ENCODE results near the gene C2CD3.

C2CD3 gene

GRCh38 chr11:74138021-74138420 is 32.8 kb downstream of the C2CD3 start:
- no peak overlapping the region for H3K27ac ChIP-seq
- H4K20me1 ChIP-seq (ENCODE audit: insufficient read depth), result no peaks in the 10 kb centered on the region
- H3K27me3 ChIP-seq (ENCODE audit: insufficient read depth, low read depth), result no peaks in the 10 kb centered on the region
- no peak overlapping the region for H3K4me3 ChIP-seq (IDR thresholded peaks at IDR 0.05; ENCODE audit: insufficient read depth, low read depth, low read length)
- no peak overlapping the region for H3K9ac ChIP-seq
- TF ChIP-seq, protein P1, sequence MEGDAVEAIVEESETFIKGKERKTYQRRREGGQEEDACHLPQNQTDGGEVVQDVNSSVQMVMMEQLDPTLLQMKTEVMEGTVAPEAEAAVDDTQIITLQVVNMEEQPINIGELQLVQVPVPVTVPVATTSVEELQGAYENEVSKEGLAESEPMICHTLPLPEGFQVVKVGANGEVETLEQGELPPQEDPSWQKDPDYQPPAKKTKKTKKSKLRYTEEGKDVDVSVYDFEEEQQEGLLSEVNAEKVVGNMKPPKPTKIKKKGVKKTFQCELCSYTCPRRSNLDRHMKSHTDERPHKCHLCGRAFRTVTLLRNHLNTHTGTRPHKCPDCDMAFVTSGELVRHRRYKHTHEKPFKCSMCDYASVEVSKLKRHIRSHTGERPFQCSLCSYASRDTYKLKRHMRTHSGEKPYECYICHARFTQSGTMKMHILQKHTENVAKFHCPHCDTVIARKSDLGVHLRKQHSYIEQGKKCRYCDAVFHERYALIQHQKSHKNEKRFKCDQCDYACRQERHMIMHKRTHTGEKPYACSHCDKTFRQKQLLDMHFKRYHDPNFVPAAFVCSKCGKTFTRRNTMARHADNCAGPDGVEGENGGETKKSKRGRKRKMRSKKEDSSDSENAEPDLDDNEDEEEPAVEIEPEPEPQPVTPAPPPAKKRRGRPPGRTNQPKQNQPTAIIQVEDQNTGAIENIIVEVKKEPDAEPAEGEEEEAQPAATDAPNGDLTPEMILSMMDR (conservative IDR thresholded peaks at IDR 0.05; ENCODE audit: low read depth, low read length), result no peak
- no peak overlapping the region for H2AFZ ChIP-seq (ENCODE audit: low read depth)
- no peaks in the 10 kb centered on the region for H3K4me1 ChIP-seq (ENCODE audit: low read depth, poor library complexity, severe bottlenecking)
- H3K4me2 ChIP-seq, result no peak overlapping the region
- no peaks in the 10 kb centered on the region for H3K36me3 ChIP-seq (ENCODE audit: insufficient read depth)
- no peaks in the 10 kb centered on the region for H3K79me2 ChIP-seq (ENCODE audit: insufficient read depth, low read depth)

- Histone ChIP-seq H3K4me2 (no peak overlapping the region), H3K36me3 (ENCODE audit: insufficient read depth) (no peaks in the 10 kb centered on the region)
Measured at GRCh38 chr11:74135127-74135840, 35.5 kb downstream of the C2CD3 start.

GRCh38 chr11:74134661-74135060 is 36.1 kb downstream of the C2CD3 start:
- no peaks in the 10 kb centered on the region for H3K4me1 ChIP-seq (ENCODE audit: low read depth, poor library complexity, severe bottlenecking)
- TF ChIP-seq, protein P1 (conservative IDR thresholded peaks at IDR 0.05; ENCODE audit: low read depth, low read length), result no peak
- H3K9ac ChIP-seq, result no peak overlapping the region
- no peaks in the 10 kb centered on the region for H3K36me3 ChIP-seq (ENCODE audit: insufficient read depth)
- no peak overlapping the region for H3K4me2 ChIP-seq
- no peak overlapping the region for H3K4me3 ChIP-seq (IDR thresholded peaks at IDR 0.05; ENCODE audit: insufficient read depth, low read depth, low read length)
- no peaks in the 10 kb centered on the region for H3K79me2 ChIP-seq (ENCODE audit: insufficient read depth, low read depth)
- H3K27ac ChIP-seq, result no peak overlapping the region
- no peaks in the 10 kb centered on the region for H3K27me3 ChIP-seq (ENCODE audit: insufficient read depth, low read depth)
- no peaks in the 10 kb centered on the region for H4K20me1 ChIP-seq (ENCODE audit: insufficient read depth)
- H2AFZ ChIP-seq (ENCODE audit: low read depth), result no peak overlapping the region

More at GRCh38 chr11:74135127-74135840, 35.5 kb downstream of the C2CD3 start:
- H2AFZ ChIP-seq (ENCODE audit: low read depth), result no peak overlapping the region
- no peak overlapping the region for H3K4me3 ChIP-seq (IDR thresholded peaks at IDR 0.05; ENCODE audit: insufficient read depth, low read depth, low read length)
- H3K4me1 ChIP-seq (ENCODE audit: low read depth, poor library complexity, severe bottlenecking), result no peaks in the 10 kb centered on the region
- no peaks in the 10 kb centered on the region for H3K79me2 ChIP-seq (ENCODE audit: insufficient read depth, low read depth)
- H3K27me3 ChIP-seq (ENCODE audit: insufficient read depth, low read depth), result no peaks in the 10 kb centered on the region
- no peak overlapping the region for H3K9ac ChIP-seq
- TF ChIP-seq, protein P1 (conservative IDR thresholded peaks at IDR 0.05; ENCODE audit: low read depth, low read length), result no peak
- no peak overlapping the region for H3K27ac ChIP-seq
- no peaks in the 10 kb centered on the region for H4K20me1 ChIP-seq (ENCODE audit: insufficient read depth)

DNA sequence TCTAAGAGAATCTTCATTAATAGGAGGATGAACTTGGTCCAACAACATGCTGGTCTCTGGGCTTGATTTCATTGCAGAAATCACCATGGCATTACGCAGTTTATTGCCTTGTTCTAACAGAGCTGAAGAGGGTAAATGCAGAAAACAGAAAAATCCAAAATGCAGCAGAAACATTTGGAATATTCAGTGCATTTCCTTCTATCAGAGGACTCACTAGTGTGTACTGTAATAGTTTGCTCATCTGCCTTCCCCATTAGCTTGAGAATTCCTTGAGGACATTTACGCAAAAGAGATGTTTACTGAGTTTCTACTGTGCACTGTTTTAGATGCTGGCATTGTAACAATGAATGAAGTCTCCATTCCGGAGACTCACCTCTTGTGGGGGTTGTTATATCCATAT is 37.4 kb downstream of the C2CD3 start:
- H3K36me3 ChIP-seq (ENCODE audit: insufficient read depth), result no peaks in the 10 kb centered on the region

More for the DNA sequence above, 37.4 kb downstream of the C2CD3 start:
- Histone ChIP-seq H3K27ac (no peak overlapping the region), H3K4me2 (no peak overlapping the region), H3K27me3 (ENCODE audit: insufficient read depth, low read depth) (no peaks in the 10 kb centered on the region), H3K79me2 (ENCODE audit: insufficient read depth, low read depth) (no peaks in the 10 kb centered on the region), H3K4me3 (IDR thresholded peaks at IDR 0.05; ENCODE audit: insufficient read depth, low read depth, low read length) (no peak overlapping the region), H3K9ac (no peak overlapping the region), H2AFZ (ENCODE audit: low read depth) (no peak overlapping the region), H3K4me1 (ENCODE audit: low read depth, poor library complexity, severe bottlenecking) (no peaks in the 10 kb centered on the region), H4K20me1 (ENCODE audit: insufficient read depth) (no peaks in the 10 kb centered on the region)
- TF ChIP-seq, protein P1 (conservative IDR thresholded peaks at IDR 0.05; ENCODE audit: low read depth, low read length), result no peak

All from KMS-11 (cell line).